ENCODE measurements around the gene PPP1R26.
A peak's percentile ranks its signal among the peaks of the same experiment; 100 is the strongest.
"Not testable (repeated sequence)": the region's sequence is repeated elsewhere in the genome, so short reads cannot be mapped to it uniquely, and the experiment has no call there.

The PPP1R26 gene

GRCh38 chr9:135524130-135524861 lies 44.7 kb downstream of the PPP1R26 start:
- peak; percentile 80 for DNase-seq

- DNase-seq, result peak; percentile 43
Measured at GRCh38 chr9:135525241-135526088, 45.9 kb downstream of the PPP1R26 start.

- no peak for DNase-seq
Measured at GRCh38 chr9:135526089-135526729, 46.6 kb downstream of the PPP1R26 start.

GRCh38 chr9:135526730-135527571 lies 47.4 kb downstream of the PPP1R26 start:
- DNase-seq, result peak; percentile 55

GRCh38 chr9:135528842-135529435 lies 49.4 kb downstream of the PPP1R26 start:
- DNase-seq, result not testable (repeated sequence)

- DNase-seq, result no peak
Measured at GRCh38 chr9:135530146-135530545, 50.6 kb downstream of the PPP1R26 start.

- DNase-seq, result peak; percentile 30
Measured at GRCh38 chr9:135531096-135531495, 51.5 kb downstream of the PPP1R26 start.

GRCh38 chr9:135533113-135533512 lies 53.5 kb downstream of the PPP1R26 start:
- no peak for DNase-seq

- no peak for DNase-seq
Measured at GRCh38 chr9:135533674-135534073, 54.1 kb downstream of the PPP1R26 start.

- DNase-seq, result peak; percentile 91
Measured at GRCh38 chr9:135534192-135534711, 54.7 kb downstream of the PPP1R26 start.

- not testable (repeated sequence) for DNase-seq
Measured at GRCh38 chr9:135534826-135535225, 55.2 kb downstream of the PPP1R26 start.

- peak; percentile 15 for DNase-seq
Measured at GRCh38 chr9:135535631-135536030, 56.0 kb downstream of the PPP1R26 start.

- peak; percentile 45 for DNase-seq
Measured at GRCh38 chr9:135536216-135536615, 56.6 kb downstream of the PPP1R26 start.
